Right renal cortex interstitium (tissue), 3 donors: ENCODE measurements around the gene SLC18A3. TPM values are rescaled to one million over a fixed set of nuclear protein-coding genes. Genes with fewer than 3 reads are reported as not detected.

ENCODE experiments used
- DNase-seq, 3 donors: peaks; one replicate each; pipeline ENCODE4 v3.0.0-alpha.2; 2013; ENCODE audit warnings: low read depth in 3 of 3, low spot score in 2 of 3
- polyA plus RNA-seq, 3 donors: library from polyadenylated mRNA; unstranded; fragments of 120-200 nt; gene quantifications; one replicate each; pipeline ENCODE4 v1.2.1, GENCODE V29; 2013; ENCODE audit not compliant: insufficient read length in 3 of 3

The SLC18A3 gene
- polyA plus RNA-seq, 3 donors, result not detected

DNA sequence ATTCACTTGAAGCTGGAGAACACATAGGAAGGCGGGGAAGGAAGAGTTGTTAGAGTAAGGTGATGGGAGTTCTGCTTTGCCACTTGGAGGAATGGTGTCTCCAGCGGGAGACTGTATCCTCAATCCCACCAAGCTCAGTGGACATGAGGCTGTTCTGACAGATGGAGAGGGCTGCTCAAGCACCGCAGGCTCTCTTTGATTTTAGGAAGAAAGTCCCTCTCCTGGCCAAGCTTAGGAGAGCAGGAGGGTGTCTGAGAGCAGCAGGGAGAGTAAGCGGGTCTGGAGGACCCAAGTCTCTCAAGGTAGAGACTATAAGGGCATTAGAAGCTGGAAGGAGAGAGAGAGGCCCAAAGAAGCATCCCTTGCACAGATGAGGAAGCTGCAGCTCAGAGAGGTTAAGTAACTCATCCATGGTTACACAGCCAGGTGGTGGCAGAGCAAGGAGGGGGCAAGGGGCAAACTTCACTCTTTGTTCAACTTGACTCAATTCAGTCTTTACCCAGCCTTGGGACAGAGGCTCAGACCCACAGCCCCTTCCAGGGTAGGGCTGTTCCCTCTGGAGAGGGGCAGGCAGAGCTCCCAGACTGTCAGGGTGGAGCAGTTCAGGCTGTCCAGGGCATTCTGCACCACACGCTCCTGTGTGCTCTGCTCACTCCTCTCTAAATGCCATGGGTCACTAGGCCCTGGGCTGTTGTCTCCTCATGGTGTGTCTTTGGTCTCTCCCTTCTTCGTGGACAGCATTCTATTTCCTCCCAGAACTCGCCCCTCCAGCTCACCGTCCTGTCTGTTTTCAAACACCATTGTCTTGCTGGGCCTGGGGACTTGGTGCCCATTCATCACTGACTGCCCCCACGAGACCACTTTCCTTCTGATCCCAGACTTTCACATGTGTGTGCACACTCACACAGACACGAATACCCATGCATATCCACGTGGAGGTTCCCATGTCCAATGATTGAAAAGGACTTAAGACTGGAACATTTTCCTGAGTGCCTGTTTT is 12.6 kb downstream of the SLC18A3 start:
- DNase-seq, result no peak

GRCh38 chr10:49624629-49625028 is 14.5 kb downstream of the SLC18A3 start:
- no peak for DNase-seq

DNA sequence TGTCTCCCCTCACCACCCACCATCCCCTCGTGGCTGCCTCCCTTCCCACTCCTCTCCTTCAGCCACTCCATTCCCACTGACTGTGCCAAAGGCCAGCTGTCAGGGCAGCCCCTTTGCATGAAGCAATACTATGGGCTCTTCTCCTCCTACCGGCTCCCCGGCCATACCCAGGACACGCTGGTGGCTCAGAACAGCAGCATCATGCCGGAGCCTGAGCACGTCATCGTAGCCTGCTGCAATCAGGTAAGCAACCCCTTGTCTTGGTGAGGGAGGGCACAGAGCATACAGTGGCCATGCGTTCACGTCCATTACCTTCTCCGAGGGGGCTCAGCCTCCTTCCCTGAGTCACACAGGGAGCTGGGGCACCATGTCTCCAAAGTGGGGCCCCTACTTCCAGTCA is 15.3 kb downstream of the SLC18A3 start:
- no peak for DNase-seq

GRCh38 chr10:49627038-49627437 is 16.9 kb downstream of the SLC18A3 start:
- no peak for DNase-seq

DNA sequence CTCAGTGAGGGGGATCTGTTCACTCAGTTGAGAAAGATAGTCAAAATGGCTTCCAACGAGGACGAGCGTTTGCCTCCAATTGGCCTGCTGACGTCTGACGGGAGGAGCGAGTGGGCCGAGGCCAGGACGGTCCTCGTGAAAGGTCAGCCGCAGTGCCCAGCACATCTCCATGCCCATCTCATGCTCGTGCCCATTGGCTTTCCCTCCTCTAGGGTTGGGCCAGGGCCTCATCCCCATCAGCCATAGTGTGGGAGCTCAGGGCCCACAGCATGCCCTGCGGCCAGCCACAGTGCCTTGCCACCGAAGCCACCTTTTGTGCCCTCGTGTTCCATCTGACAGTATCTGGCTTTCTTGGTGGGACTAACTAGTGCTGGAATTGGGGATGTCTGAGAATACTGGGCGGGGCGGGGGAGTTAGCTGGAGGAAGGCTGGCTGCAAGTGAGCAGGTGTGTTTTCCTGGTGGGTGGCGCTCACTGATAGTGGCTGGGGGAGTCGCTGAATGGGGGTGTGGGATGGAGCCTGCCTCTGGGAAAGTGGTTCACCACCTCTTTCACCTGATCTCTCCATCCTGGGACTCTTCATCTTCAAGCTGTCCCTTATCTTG is 17.6 kb downstream of the SLC18A3 start:
- no peak for DNase-seq

DNA sequence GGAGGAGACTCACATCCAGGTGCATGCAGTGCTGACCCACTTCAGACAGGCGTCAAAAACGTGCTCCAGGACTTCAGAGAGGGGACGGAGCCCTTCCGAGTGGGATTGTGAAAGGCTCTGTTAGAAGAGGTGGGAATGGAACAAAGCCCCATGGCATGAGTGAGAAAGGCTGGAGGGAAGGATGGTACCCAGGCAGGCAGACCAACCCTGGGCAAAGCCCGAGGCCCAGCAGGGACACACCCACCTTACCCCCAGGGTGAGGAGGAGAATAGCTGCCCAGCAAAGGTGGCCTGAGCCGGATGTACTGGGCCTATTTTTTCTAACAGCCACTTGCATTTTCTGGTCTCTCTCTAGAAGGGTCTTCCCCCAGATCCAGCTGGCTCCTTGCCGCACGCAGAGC is 18.5 kb downstream of the SLC18A3 start:
- no peak for DNase-seq

DNA sequence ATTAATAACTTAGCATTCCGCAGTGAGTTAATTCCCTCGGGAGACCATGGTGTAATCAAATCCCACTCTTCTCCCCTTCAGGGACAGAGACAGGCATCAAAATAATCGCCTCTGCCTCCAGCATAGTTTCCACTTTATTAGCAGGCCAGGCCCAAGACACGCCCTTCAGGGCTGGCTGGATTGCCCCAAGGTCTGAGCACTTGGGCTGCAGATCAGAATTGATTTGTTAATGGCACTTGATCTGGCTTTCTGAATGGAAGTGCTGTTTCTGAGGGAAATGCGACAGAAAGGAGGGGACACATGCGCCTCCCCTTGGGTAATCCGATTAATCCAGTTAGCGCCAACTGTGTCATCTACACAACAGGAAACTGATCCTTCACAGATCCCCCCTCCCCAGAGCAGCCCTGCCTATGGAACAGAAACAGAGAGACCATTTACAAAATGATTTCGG is 19.3 kb downstream of the SLC18A3 start:
- no peak for DNase-seq

- DNase-seq, result no peak
Measured at GRCh38 chr10:49631975-49632374, 21.9 kb downstream of the SLC18A3 start.

GRCh38 chr10:49632406-49633317 is 22.6 kb downstream of the SLC18A3 start:
- no peak for DNase-seq

- DNase-seq, result no peak
Measured at GRCh38 chr10:49633327-49634068, 23.4 kb downstream of the SLC18A3 start.

GRCh38 chr10:49634069-49634660 is 24.1 kb downstream of the SLC18A3 start:
- no peak for DNase-seq

DNA sequence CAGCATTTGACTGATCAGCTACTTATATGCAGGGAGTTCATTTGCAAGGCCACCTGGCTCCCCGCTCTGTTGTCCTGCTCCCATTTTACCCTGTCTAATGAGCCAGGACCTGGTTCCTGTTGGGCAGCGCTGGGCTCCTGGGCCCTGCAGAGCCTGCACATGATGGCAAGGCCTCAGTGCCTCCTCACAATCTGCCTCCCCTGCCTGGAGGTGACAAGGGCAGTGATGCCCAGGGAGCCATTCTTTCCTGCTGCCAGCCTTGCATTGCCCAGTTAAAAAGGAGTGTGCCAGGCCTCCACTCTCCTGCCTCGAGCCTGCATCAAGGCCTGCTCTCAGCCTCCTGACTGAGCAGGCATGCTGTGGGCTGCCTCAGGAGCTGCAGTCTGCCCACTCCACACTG is 32.2 kb downstream of the SLC18A3 start:
- DNase-seq, result no peak

DNA sequence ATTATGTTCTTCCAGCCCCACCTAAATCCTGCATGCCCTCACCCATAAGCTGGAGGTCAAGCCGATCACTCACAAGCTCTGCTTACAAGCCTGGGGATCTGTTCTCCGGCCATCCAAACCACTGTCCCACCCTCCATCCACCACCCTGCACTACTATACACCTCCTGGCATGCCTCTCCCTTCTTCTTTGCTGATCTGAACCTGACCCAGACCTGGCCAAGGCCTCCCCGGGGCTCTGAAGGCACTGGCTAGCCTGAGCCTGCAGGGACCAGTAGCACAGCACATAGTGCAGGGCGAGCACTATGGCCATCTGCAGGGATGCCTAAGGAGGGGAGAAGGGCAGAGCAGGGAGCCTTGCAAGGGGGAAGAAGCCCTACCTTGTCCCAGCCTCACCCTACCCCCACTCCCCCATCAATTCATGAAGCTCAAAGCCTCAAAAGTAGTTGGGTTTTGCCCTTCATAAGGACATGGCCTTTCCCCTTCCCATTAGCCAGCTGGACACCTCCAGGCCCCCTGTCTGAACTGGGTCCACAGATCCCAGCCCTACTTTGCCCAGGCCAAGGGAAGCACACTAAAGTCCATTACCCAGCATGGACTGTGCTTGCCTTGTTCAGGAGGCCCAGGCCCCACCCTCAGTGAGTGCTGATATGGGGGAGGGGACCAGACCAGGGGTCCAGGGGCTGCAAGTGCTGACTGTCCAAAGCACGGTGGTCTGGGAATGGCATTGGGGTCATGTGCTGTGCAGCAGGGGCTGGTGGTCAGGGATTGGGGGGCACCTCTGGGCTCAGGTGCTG is 33.3 kb downstream of the SLC18A3 start:
- no peak for DNase-seq

- no peak for DNase-seq
Measured at GRCh38 chr10:49644035-49644646, 34.0 kb downstream of the SLC18A3 start.

DNA sequence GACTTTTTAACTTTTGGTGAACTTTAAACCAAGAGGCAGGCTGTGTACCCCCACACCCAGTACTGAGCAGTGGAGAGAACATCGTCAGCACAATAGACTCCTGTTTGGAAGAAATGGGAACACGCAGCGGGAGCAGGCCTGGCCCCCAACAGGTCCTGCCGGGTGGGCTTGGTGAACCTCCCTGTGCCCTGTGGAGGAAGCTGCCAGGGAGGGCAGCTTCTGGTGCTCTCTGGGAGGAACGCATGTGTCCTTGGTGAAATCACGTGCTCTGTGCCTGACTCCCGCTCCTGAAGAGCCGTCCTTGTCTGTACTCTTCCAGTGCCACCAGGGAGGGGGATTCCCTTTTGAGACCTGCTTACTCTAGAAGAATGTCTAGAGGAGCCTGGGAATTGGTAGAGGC is 35.3 kb downstream of the SLC18A3 start:
- no peak for DNase-seq

DNA sequence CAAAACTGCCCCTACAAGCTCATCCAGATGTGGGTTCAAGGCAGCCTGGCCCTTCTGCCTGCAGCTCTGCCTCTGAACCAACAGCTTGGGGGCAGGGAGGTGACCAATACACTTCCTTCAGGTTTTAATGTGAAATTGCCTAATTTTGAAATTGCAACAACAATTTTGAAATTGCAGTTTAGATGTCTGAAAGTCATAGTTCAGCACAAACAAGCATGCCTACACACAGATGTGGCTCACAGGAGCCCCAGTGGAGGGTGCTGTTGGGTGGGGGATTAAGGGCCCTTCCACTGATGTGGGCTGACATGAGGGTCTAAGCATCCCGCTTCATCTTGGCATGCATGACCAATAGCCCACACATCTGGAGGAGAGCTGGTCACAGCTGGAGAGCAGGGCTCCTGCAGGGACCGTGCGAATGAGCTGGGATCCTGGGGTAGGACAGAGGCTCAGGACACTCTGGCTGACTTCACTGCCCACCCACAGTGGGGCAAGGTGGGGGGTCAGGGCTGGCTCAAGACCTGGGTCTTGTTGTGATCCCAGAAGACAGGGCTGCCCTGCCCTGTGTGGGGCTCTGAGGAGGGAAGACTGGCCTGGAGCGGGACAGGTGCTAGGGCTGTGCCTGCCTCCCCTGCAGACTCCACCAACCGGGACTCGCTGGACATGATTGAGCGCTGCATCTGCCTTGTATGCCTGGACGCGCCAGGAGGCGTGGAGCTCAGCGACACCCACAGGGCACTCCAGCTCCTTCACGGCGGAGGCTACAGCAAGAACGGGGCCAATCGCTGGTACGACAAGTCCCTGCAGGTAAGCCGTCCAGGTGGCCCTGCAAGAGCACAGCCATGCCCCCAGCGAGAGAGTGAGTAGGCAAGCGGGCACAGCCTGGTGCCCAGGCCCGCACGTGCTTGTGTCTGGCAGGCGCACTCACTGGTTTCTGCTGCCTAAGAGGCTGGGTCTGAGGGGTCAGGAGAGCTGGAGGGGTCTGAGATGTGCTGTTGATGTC is 36.1 kb downstream of the SLC18A3 start:
- DNase-seq, result no peak

DNA sequence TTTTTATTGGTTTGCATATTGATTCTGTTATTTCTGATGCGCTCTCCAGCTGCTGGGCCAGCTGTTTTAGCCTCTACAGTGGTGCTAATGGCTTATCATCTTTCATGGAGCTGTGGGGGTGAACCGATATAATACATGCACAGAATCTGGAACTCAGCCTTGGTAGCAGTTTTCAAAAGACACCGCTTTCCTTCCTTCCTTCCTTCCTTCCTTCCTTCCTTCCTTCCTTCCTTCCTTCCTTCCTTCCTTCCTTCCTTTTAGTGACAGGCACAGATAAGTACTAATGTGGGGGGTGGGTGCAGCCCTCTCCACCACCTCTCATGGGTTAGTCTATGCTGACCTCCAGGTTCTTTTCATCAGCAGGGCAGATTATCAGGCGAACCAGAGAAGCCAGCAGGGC is 37.4 kb downstream of the SLC18A3 start:
- DNase-seq, result no peak
